ENCODE data around the gene RAD51B.
"Not testable (repeated sequence)": the region's sequence is repeated elsewhere in the genome, so short reads cannot be mapped to it uniquely, and the experiment has no call there.

Gene RAD51B

DNA sequence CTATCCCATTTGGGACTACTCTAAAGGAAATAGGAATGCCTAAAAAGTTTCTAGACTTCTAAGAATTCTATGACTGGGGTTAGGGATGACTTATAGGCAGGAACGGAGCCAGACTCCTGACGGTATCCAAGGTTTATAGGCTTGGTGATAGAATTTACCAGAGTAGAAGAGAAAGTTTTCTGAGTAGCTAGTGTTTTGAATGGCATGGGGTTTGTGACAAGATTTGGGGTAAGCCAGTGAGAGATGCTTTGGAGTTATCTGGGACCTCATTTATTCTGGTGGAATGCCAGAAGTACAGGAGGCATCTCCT lies 444.6 kb downstream of the RAD51B start:
- DNase-seq (ENCODE audit: low read depth in 1 of 2, low spot score in 1 of 2) = no peak

DNA sequence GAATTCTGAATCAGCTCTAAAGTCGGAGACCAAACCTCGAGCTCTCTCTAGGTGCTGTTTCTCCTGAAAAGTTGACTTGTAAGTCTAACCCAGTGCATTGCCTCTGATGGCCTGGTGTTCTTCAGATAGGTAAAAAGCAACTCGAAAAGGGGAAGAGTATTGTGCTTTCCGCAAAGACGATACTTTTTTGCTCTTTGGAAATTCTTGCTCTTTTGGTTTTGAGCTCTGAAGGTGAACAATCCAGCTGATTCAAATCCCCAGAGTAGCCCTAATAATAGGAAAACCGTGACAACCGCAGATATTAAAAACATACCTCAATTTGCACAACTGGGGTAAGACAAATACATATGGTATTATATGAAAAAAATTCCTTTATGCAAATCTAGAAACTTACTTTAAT lies 447.4 kb downstream of the RAD51B start:
- no peak for DNase-seq (ENCODE audit: low read depth in 1 of 2, low spot score in 1 of 2)

DNA sequence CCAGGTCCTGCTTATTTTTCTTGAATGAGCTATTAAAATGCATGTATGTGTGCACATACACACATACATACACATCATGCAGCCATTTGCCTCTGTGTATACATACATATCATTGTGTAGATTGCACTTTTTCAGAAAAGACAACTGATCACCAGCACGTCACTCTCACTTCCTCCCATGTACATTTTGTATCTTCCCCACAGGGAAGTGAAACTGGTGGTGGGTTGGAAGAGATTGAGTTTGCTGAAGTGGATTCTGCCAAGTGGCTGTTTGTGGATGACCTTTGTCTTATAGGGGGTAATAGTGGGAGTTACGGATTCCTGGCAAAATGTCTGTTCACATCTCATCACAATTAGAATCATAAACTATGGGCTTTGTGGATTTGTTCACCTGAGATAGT lies 448.6 kb downstream of the RAD51B start:
- no peak for DNase-seq (ENCODE audit: low read depth in 1 of 2, low spot score in 1 of 2)

DNA sequence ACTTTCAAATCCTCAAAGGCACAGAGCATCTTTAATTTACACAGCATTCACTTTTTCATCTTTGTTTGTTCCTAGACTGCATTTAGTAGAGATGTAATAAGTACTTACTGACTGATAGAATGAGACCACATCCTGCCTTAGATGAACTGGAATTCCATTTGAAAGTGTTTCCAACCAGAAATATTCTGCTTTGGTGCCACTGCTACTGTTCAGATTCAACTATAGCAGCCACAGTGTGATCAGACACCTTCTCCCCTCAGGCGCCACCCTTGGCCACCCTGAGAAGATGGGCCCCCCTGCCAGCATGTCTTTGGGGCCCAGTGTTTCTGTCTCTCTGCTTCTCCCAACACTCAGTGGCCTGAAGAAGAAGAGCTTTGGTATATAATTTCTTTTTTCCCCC lies 449.1 kb downstream of the RAD51B start:
- DNase-seq (ENCODE audit: low read depth in 1 of 2, low spot score in 1 of 2) = no peak

DNA sequence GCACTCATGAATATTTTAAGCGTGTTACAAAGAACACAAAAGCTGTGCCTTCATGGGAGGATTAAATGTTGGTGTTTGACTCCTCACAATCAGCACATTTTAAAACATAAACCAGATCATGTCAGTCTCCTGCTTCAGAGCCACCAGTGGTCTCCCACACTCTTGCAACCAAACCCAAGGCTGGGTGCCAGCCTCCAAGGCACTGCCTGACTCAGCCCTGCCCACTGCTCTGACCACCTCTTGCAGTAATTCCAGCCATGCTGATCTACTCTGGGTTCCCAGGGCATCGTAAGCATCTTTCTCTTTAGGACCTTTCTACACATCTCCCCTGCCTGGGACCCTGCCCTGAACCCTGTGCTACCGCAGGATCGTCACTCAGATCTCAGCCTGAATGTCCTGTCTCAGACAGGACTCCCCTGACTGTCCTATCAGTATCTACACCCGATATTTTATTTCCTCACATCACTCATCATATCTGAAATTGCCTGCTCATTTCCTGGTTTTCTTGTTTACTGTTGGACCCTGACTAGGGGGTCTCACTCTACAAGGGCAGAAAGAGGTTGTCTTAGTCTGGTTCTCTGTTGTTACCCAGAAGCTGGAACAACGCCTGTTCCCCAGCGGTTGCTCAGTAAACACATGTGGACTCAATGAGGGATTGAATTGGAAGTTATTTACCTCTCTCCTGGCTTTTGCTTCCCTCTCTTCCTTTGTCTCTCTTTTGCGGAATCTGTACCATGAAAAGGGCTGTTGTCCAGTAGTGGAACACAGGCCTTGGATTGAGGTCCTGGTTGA lies 449.8 kb downstream of the RAD51B start:
- DNase-seq (ENCODE audit: low read depth in 1 of 2, low spot score in 1 of 2) = no peak

DNA sequence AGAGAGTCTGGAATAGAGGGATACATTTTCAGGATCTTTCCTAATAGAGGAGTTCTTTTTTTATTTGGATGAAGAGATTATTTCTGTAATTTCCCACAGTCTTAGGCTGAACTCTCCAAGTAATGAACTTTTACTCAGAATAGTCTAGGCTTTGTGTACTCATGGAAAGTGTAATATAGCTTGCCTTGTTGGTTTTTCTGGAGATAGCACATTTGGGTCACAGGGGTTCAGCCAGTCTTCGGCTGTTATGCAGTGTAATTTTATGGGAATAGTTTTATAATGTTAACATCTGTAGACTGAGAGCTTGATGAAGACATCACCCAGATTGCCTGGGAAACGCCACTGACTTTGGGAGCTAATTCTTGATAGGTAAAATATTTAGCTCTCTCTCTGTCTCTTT lies 450.8 kb downstream of the RAD51B start:
- DNase-seq (ENCODE audit: low read depth in 1 of 2, low spot score in 1 of 2) = no peak

DNA sequence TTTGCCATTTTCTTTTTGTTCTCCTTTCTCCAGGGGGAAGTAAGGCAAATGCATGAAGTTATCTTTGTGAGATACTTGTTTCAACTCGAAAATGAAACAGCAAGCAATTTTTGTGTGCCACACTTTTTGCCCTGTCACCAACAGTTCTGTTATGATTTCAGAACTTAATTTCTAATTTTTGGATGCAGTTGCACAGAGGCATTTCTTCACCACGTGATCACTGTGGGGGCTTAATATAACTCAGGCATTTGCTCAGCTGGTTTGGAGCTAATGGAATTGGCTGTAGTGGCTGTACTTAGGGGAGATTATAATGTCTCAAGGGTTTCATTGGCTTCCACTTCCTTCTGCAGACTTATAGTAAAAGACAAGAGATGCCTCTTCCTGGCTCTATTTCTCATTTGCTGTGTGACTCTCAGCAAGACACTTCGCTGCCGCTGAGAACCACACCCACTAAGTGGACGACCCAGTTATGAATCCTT lies 452.4 kb downstream of the RAD51B start:
- no peak for DNase-seq (ENCODE audit: low read depth in 1 of 2, low spot score in 1 of 2)

DNA sequence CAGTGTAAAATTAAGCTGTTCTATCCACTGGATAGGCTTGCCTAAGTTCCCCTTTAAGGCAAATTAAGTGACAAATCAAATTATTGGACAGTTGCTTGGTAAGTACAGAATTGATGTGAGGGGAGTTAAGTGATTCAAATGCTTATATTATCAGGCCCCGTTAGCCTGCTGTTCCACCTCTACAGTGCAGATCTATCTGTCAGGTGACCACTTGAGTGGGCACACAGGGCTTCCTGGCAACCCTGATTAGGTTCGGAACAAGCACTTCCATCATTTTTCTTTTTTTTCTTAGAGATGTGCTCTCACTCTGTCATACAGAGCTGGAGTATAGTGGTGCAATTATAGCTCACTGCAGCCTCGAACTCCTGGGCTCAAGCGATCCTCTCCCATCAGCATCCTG lies 453.8 kb downstream of the RAD51B start:
- no peak for DNase-seq (ENCODE audit: low read depth in 1 of 2, low spot score in 1 of 2)

DNA sequence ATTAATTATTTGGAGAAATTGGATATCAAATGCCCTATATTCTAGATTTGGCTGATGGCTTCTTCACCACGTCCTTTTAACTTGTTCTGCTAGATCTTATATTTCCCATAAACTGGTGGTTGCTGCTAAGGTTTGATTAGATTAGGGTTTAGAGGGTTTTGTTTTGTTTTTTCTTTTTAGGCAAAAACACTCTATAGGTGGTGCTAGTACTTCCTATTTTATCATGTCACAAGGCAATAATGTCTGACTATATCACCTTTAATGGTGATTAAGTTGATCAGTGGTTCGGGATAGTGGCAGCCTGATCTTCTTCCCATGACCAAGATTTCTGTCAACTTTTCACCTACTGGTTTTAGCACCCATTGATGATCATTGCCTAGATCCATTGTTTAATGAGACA lies 455.1 kb downstream of the RAD51B start:
- no peak for DNase-seq (ENCODE audit: low read depth in 1 of 2, low spot score in 1 of 2)

DNA sequence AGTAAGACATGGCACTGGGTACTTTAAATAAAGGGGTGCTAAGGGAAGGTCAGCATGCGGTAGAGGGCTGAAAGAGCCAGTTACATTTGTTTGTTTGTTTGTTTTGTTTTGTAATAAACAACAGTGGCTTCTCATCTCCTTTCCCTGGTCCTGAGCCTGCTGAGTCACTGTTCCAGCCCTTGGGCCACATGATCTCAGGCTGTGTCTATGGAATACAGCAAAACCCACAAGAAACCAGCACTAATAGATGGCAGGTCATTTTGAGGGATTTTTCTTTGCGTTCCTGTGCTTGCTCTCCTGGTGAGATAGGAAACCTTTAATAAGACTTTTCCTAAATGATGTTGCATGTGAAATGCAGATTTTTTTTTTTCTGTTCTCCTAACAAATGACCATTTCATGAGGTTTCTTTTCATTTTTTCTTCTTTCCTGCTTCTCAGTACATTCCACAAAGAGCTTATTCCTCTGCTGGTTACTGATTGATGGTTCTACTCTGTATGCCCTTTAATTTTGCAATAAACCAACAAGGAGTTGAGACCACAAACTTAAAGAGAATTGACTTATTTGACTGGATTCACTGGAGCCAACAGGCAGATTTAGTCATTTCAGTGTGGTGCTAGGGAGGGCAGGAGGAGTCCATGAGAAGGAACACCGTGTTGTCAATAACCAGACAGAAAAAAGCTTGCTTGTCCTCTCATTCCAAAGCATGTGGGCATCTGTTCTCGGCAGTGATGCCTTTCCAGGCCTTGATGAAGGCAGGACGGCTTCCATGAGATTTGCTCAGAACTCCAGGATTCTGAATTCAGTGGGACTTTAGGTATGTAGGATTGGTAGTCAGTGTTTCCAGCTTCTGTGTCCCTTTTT lies 459.2 kb downstream of the RAD51B start:
- DNase-seq (ENCODE audit: low read depth in 1 of 2, low spot score in 1 of 2) = no peak

DNA sequence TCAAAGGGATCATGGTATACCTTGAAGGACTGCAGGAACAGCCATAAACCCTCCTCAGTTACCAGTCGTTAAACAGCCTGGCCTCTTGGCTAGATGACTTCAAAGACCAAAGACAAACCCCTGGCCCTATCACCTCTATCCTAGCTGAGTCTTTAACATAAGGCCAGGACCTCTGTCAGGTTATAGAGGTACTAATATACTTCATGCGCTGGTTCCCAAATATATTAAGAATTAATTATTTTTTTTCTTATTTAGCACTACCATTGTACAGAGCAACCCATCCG lies 459.8 kb downstream of the RAD51B start:
- DNase-seq (ENCODE audit: low read depth in 1 of 2, low spot score in 1 of 2) = no peak

DNA sequence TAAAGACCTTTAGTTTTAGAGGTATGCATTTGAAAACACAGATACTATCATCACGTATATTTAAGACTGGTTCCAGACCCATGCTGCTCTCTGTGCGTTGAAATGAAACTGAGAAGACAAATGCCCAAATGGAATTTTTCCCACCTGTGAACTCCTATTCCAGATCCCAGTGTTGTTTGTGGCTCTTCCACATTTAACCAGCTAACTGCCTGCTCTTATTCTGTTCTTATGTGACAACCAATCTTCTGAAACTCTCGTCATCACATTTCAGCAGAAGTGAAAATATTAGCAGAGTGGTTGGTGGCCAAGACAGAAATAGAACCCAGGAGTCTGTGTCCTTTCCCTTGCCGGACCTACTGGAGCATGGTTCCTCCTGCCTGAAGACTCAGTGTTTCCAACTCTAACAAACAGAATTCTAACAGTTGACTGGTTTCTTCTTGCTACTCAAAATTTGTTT lies 460.2 kb downstream of the RAD51B start:
- DNase-seq (ENCODE audit: low read depth in 1 of 2, low spot score in 1 of 2) = no peak

DNA sequence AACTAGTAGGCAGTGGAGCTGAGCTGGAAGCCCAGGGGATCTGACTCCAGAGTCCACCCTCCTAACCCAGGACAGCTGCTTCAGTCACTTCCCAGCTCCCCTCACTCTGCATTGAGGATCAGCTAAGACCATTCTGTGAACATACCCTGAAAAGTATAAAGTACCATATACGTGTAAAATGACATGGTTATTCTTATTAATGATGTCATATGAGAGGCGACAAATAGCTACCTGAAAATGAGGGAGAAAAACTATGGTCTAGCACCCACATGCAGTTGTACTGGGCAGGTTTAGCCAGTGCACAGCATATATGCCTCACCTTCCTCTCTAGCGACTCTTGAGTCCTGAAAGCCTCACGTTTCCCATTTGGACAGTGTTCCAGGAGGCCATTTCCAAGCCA lies 461.9 kb downstream of the RAD51B start:
- DNase-seq (ENCODE audit: low read depth in 1 of 2, low spot score in 1 of 2) = no peak

DNA sequence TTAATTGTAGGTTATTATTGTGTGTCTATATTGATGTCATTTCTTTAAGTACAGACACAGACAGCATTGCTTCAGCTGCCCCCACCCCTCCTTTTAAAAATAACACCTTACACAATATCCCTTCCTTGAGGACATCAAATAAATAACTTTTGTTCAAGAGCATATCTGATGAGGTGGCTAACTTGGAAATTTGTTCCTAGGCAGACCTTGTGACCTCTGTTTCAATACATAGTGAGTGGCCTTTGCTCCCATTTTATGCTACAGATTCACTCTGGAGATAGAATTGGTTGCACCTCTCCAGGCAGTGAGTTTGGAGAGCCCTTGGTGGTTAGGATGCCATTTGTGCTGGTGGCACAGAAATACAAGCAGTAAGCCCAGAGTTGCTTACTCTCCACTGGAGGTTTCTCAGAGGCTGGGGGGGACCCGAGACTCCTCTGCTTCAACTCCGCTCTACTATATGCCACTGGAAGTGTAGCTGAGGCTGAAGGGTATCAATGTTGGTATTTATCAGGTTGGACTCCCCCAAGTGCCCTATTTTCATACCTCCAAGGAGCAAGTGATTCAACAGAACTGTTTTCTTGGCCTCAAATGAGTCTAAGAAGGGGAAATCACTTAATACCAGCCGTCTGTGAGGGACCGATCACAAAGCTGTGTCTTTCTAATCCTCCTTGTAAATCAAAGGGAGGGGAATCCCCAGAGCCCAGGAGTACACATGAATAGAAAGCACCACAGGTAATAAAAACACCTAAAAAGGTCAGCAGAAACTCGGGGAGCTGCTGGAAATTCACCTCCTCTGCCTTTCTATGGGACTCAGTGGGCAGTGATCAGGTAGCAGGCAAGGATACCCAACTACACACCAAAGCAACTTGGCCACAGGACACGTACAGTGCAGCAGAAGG lies 463.1 kb downstream of the RAD51B start:
- peak in 1 of 2 donors; percentile 13 for DNase-seq (ENCODE audit: low read depth in 1 of 2, low spot score in 1 of 2)

DNA sequence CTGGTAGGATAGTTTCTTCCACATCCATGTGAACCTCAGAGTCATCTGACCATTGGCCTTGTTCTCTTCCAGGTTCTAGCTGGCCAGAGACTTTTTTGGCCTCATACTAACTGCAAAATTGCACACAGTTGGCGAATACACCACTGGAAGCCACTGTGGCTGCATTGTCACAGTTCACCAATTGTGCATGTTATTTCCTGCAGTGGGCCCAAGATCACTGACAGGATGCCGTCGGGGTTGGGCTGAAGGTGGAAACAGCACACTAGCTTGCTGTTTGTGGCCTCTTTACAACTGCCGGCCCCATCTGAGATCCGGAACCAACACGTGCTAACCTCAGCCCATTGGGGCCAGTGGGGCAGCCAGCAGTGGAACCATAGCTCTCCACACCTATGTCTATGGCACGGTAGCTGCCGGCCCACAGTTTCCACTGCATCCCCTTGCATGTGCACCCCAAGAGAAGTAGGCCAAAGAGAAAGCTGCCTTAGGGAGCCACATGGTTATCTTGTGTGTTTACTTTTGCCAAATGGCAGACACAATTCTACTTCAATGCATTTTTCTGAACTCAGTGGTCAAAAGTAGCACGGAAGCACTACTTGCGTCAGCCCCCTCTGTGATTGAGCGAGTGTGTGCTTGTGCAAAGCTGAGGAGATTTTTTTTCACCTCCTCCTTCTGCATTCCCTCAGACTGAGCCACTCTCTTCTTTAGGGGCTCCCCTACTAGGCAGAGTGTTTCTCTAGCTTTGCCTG lies 464.0 kb downstream of the RAD51B start:
- DNase-seq (ENCODE audit: low read depth in 1 of 2, low spot score in 1 of 2) = peak; percentile 8 to 46

DNA sequence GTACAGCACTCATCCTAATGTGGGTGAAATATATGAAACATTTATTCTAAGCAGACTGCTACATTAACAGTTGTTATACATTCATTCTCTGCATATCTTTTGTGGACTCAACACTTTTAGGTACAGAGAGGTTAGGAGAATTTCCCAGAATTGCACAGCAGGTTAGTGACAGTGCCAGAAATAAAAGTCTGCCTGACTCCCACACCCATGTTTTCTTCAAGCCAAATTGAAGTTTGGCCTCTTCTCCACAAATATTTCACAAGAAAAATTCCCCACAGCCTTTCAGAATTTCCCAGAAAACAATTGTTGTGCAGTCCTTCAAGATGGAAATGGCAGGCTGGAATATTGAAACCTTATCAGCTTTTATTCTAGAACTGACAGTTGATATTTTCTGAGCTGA lies 464.8 kb downstream of the RAD51B start:
- DNase-seq (ENCODE audit: low read depth in 1 of 2, low spot score in 1 of 2) = no peak

DNA sequence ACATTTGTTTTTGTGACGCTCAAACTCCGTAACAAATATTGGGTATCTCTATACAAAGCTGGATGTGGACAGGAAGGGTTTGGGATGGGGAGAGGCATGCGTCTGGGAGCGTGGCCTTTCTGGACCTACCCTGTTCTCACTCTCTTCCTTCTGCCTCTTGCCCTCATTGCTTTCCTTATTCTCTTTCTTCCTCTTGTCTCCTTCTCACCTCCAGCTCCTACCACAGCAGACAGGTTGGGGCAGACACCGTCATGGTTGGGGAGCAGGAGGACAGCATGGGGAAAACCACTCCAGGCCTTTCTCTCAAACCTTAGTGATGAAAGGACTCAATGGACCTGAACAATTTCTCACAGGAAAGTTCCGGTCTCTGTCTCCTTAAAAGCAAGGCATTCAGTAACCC lies 465.3 kb downstream of the RAD51B start:
- no peak for DNase-seq (ENCODE audit: low read depth in 1 of 2, low spot score in 1 of 2)

DNA sequence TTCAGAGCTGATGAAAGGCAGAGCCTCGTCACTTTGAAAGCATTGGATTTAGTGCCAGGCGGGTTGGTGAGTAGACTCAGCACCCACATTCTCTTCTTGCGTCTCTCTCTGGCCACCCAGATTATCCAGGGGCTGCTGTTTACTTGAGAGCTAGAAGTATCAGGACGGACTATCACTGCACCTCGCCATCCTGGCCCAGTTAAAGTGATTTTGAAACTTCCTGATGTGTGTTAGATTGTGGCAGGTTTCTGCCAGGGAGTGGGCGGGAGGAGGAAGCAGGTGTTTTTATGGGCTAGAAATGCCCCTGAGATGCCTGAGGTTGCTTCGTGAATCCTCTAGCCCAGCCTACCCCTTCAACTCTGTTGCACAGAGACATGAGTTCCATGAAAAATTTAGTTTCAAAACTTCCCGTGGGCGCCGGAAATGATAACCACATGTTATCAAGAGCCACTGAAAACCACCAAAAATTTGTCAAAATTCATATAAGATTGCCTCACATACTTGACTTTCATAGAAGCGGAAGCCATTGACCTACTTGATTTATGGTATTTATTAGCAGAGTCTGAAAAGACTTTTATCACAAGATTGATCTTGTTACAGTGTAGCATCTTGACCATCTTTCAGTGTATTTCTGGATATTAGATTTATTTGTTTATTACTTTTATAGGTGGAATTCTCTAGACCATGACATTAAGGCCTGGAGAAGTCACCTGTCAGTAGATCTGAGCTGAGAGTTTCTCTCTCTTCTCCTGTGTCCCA lies 466.0 kb downstream of the RAD51B start:
- DNase-seq (ENCODE audit: low read depth in 1 of 2, low spot score in 1 of 2) = peak in 1 of 2 donors; percentile 27

DNA sequence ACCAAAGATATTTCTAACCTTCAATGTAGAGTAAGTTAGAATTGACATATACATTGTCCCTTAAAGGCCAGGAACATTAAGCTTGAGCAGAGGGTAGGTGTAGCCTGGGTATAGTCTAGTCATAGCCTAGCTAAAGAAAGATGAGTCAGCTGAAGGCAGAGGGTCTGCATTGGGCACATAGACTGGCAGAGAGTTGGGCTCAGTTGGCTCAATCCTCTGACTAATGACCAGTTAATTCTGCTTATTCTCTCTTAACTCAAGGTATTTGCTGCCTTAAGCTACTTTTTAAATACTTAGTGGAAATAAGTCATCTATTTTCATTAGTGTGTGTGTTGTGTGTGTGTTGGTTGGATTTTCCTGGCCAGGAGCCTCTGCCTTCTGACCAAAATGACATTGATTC lies 467.1 kb downstream of the RAD51B start:
- DNase-seq (ENCODE audit: low read depth in 1 of 2, low spot score in 1 of 2) = no peak

DNA sequence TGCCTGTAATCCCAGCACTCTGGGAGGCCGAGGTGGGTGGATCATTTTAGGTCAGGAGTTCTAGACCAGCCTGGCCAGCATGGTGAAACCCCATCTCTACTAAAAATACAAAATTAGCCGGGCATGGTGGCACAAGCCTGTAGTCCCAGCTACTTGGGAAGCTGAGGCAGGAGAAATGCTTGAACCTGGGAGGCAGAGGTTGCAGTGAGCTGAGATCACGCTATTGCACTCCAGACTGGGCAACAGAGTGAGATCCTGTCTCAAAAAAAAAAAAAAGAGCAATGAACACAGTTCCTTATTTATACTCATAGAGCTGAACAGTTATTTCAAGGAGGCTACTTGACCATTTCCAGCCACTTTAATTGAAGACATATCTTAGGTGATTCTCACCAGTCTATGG lies 469.9 kb downstream of the RAD51B start:
- DNase-seq (ENCODE audit: low read depth in 1 of 2, low spot score in 1 of 2) = not testable (repeated sequence)
